SK-N-DZ (cell line): ENCODE results near the gene NOBOX. TPM values are rescaled to one million over a fixed set of nuclear protein-coding genes. Genes with fewer than 3 reads are reported as not detected.
"Not testable (repeated sequence)": the region's sequence is repeated elsewhere in the genome, so short reads cannot be mapped to it uniquely, and the experiment has no call there.

Experiments
- DNase-seq: peaks from one replicate; pipeline ENCODE4 v3.0.0-alpha.2; 2015; ENCODE audit warnings: low spot score
- polyA plus RNA-seq, 2 experiments: library from polyadenylated mRNA; depleted of rRNA; stranded (reverse); fragments of >200 nt; gene quantifications; 2 replicates each; pipeline ENCODE4 v1.2.3, GENCODE V29; 2014

Gene NOBOX
- not detected in 2 replicates for polyA plus RNA-seq (2014; cell fraction: cytosol; rRNA removed)
- polyA plus RNA-seq (2014; cell fraction: nucleus; rRNA removed): not detected in 2 replicates

- DNase-seq: no peak
These were observed at the start of gene NOBOX for GRCh38 chr7:144403649-144404061. Gene NOBOX (minus strand): TSS chr7:144403693.

DNA sequence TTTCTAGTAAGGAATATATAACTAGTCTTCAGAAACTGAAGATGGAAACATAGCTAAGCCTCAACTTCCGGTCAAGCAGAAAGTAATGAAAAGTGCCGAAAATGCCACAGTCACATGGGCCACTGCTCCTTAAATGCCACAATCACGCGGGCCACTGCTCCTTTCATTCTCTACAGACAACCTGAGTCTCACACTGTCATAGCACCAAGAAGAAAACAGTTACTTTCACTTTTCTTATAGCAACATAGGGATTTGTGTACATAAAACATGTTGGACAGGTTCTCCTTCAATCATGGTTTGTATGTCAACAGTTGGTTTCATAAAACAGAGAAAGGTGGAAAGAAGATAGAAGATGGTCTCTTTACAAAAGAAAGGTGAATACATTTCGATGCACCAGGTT lies 48.6 kb upstream of the NOBOX start:
- no peak for DNase-seq

DNA sequence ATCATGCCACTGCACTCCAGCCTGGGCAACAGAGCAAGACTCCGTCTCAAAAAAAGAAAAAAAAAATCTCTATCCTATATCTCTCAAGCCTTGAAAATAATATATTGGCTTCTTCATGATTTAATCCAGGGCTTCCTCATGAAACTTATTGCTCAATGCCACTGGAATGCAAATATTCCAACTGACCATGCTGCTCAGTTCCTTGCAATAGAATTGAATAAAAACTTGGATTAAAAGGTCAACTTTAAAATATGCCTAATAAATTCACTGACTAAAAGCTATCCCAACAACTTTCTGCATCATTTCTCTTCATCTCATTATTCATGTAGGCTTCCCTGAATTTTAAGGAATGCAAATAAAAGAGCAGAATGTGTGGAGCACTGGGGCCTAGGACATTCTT lies 42.1 kb upstream of the NOBOX start:
- no peak for DNase-seq

DNA sequence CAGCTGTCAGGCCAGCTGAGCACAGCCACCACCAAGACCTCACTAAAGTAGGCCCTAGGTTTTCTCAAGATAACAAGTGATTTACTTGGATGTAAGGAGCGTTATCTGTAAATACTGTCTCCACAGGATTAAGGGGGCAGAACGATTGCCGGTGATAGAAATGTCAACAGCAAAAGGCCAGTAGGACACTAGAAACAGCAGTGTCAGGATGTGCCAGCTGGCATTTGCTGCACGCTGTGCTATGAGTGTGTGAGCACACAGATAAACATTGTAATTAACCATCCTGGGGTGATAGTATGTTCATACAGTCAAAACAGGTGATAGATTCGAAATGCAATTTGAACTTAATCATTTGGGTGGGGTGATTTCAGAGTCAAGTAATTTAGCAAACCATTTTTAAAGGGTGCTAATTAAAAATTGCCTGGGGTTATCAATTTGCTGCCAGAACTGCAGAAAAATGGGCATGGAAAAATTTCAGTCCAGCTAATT lies 36.3 kb upstream of the NOBOX start:
- no peak for DNase-seq

GRCh38 chr7:144438759-144439158 lies 35.3 kb upstream of the NOBOX start:
- no peak for DNase-seq

DNA sequence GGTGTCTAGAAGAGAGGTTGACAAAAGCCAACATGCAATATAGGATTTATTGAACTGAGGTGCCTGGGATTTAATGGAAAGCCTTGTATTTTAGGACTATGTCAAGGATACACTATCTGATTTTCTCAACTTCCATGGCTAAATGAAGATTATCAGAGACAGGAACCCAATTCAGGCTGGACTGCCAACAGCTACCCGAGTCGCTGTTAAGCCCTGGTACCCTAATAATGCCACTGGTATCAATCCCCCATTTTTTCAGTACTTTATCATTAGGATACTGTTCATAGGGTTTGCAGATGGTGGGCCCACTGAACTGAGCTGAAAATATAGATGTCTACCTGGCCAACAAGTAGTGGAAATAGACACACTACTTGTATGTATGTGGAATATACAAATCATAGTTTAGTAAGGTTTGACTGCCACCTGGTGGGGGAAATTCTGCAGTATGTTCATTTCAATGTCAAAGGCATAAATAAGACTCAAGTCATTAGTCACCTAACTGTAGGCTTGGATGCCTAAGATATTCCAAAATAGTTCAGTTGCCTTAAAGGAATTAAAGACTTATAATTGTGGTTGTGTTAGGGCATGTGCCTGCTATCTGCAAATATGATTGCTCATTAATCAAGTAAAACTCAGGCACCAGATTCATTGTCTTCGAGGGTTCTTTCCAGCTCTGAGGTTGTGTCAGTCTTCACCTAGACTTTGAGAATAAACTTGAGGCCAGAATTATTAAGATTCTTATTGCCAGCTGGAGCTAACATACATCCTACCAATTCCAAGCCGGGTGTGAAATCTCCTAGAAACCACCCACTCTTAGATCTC lies 34.1 kb upstream of the NOBOX start:
- peak; percentile 35 for DNase-seq

DNA sequence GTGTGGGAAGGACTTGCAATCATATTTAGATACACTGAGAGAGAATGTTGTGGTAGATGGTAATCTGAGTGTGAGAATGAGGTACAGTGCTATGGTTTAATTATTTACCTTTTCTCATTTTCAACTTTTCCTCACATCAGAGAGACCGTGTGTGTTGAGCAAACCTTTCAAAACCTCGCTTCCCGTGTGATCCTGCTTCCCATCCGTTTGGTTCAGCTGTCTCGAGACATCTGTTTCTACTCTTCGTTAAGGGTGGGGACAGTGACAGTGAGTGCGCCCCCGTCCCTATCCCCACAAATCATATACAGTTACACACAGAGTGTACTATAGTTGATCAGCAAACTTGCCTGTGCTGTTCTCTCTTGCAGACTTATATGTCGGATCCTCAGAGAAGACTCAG lies 33.0 kb upstream of the NOBOX start:
- DNase-seq: no peak

DNA sequence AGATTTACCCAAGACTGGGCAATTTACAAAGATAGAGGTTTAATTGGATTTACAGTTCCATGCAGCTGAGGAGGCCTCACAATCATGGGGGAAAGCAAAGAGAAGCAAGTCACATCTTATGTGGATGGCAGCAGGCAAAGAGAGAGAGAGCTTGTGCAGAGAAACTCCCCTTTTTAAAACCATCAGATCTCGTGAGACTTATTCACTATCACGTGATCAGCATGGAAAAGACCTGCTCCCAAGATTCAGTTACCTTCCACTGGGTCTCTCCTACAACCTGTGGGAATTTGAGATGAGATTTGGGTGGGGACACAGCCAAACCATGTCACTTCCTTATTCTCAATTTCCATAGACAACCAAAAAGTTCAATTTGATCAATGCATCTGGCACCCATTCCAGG lies 24.9 kb upstream of the NOBOX start:
- DNase-seq: no peak

GRCh38 chr7:144427539-144427938 lies 24.0 kb upstream of the NOBOX start:
- DNase-seq: not testable (repeated sequence)

GRCh38 chr7:144418931-144419330 lies 15.4 kb upstream of the NOBOX start:
- not testable (repeated sequence) for DNase-seq

- no peak for DNase-seq
These were observed 12.8 kb upstream of the NOBOX start for GRCh38 chr7:144416341-144416740.

DNA sequence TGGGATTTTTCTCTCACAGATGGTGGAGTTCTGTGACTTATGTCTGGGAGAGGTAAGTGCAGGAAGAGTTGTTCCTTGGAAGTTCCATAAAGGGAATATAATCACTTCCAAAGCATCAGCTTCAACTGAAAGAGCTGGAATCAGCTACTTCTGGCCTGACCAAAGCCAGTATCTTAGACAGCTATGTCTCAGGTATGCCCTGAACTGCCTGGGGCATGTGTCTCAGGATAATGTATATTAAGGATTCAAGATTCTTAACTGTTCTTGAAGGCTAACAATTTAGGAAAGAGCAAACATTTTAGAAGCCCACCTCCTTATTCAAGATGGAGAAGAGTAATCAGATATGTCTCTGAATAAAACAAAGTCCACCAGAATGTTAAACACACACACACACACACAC lies 12.4 kb upstream of the NOBOX start:
- no peak for DNase-seq

GRCh38 chr7:144414815-144415214 lies 11.3 kb upstream of the NOBOX start:
- DNase-seq: no peak

DNA sequence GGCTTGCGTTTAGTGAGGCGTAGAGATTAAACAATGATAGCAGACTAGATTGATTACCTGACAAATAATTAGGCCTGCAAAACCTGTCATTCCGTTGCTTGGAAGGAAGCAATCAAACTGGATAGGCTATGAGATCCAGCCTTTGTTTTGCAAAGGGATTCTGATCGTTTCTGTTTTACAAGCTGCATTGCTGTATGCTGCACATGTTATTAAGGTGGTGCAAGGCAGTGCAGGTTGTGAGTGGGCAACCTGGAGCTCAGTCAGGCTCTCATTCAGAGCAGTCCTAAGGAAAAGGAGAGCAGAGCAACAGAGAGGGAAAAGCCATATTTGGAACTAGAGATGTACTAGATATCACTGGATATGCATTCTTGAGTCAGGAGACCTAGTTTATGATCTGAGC lies 6.9 kb upstream of the NOBOX start:
- no peak for DNase-seq

DNA sequence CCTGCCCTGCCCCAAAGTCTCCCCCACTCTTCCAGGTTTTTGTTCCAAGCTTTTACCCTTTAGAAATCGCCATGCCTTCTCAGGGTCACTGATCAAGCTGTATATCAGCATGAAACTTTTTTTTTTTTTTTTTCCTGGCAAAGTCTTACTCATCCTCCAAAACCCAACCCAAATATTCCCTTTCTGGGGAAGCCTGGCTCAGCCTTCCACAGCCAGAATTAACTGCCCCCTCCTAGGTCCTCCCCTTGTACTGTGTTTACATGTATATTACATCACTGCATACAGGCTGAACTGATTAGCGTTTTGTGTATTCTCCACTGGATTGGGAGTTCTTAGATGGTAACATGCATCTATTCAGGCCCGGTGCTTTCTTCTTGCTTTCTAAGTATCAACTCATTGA lies 4.6 kb upstream of the NOBOX start:
- DNase-seq: no peak

DNA sequence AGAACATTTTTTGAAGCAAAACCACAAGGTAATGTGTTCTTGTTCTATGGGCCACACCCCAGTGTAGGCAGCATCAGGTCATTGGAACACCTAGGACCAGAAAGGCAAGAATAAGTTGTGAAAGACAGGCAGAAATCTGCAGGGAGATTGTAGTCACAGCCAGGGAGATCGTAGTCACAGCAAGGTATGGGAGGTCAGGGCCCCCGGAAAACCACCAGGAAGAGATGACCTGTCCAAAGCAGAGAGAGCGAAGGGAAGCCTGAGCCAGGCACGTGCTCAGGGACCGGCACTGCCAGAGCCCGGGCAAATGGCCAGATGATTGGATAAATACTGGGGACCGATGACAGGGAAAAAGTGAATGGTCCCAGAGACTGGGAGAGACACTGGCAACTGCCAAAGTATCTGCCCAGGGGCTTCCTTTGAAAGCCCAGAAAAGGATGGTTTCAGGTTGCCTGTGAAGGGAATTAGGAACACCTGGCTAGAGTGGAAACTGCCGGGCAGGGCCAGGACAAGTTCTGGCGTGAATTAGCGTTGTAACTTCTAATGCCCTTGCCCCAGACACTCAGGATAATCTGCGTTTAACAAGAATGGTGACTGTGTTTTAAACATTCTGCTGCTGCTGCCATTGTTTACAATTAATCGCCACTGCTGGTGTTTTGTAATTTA lies 3.9 kb upstream of the NOBOX start:
- DNase-seq: no peak

DNA sequence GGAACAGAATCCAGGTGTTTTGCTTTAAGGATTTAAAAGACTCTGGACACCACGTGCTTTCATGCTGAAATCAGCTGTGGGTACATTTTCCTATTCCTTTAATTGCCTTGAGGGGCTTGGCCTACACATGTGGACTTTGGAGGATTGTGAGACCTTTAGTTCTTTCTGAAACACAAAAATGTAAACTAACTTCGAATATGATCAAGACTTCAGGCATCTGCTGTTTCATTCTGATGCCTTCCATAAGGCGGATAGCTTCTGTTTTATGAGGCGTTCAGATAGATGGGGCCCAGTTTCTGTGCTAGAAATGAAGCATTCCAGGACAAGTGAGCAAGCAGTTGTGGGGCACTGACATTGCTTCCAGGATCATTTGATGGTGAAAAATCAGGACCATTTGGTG lies 1.5 kb upstream of the NOBOX start:
- no peak for DNase-seq

GRCh38 chr7:144403102-144403501 lies 391 bp downstream of the NOBOX start:
- DNase-seq: no peak

- DNase-seq: no peak
These were observed 2.0 kb downstream of the NOBOX start for GRCh38 chr7:144401490-144401889.

- DNase-seq: no peak
These were observed 3.5 kb downstream of the NOBOX start for GRCh38 chr7:144399946-144400345.

GRCh38 chr7:144398911-144399310 lies 4.6 kb downstream of the NOBOX start:
- DNase-seq: no peak

- no peak for DNase-seq
These were observed 5.2 kb downstream of the NOBOX start for GRCh38 chr7:144398291-144398690.

DNA sequence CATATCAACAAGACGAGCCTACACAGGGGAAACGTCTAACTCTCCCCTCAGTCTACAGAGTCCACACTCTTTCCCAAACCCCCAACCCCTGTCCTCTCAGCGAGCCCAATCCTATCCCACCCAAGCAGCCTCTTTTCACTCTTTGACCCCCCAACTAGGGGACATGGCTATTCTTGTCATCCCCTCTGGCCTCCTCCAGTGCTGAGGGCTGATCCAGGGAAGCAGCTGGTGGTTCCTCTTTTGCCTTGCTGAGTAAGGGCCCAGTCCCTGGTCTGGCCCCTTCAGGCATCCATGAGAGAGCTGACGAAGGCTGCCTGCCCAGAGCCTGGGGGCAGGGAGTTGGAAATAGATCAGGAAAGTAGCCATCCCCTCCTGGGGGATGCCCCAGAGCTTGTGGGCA lies 6.4 kb downstream of the NOBOX start:
- no peak for DNase-seq
